Choroid plexus epithelial cell (primary cell): ENCODE measurements around the gene PPP1R9A.

Experiments
- DNase-seq: peaks from one replicate; pipeline ENCODE4 v3.0.0-alpha.2; 2010; ENCODE audit warnings: low read depth
- H3K4me3 ChIP-seq: 2 replicates; pipeline ENCODE4 v1.5.1; 2011; ENCODE audit warnings: low read depth, mild to moderate bottlenecking, control low read depth, low read length, moderate library complexity
- CTCF ChIP-seq: conservative IDR thresholded peaks from 2 replicates; pipeline ENCODE4 v1.5.1; 2011; ENCODE audit warnings: low read depth, mild to moderate bottlenecking, control low read depth, inconsistent platforms, low read length, moderate library complexity

PPP1R9A gene

GRCh38 chr7:95279417-95279816 is 372.0 kb downstream of the PPP1R9A start:
- no peak for TF ChIP-seq CTCF
- H3K4me3 ChIP-seq = no peak overlapping the region
- no peak for DNase-seq

GRCh38 chr7:95286096-95286495 is 378.7 kb downstream of the PPP1R9A start:
- no peak for TF ChIP-seq CTCF
- H3K4me3 ChIP-seq = no peak overlapping the region
- DNase-seq = no peak

GRCh38 chr7:95290166-95290830 is 382.9 kb downstream of the PPP1R9A start:
- TF ChIP-seq CTCF = no peak
- no peak overlapping the region for H3K4me3 ChIP-seq
- no peak for DNase-seq

- DNase-seq = no peak
- H3K4me3 ChIP-seq = no peak overlapping the region
- no peak for TF ChIP-seq CTCF
Measured at GRCh38 chr7:95295397-95295796, 388.0 kb downstream of the PPP1R9A start.

GRCh38 chr7:95296456-95296855 is 389.1 kb downstream of the PPP1R9A start:
- no peak overlapping the region for H3K4me3 ChIP-seq
- TF ChIP-seq CTCF = no peak
- DNase-seq = no peak

- no peak overlapping the region for H3K4me3 ChIP-seq
- TF ChIP-seq CTCF = no peak
- DNase-seq = no peak
Measured at GRCh38 chr7:95297041-95297440, 389.6 kb downstream of the PPP1R9A start.

- H3K4me3 ChIP-seq = no peak overlapping the region
- no peak for TF ChIP-seq CTCF
- no peak for DNase-seq
Measured at GRCh38 chr7:95298091-95298490, 390.7 kb downstream of the PPP1R9A start.
